Neutrophil (primary cell): ENCODE results near the gene FAM117A.

Experiments
- H3K27ac ChIP-seq: fragments of 200-600 bp; sonication (generic); 2 replicates; pipeline ENCODE4 v1.5.1; 2016; ENCODE audit warnings: mild to moderate bottlenecking, moderate library complexity
- H3K27me3 ChIP-seq: fragments of 200-600 bp; sonication (generic); 2 replicates; pipeline ENCODE4 v1.6.0; 2016; ENCODE audit warnings: mild to moderate bottlenecking
- H3K36me3 ChIP-seq: fragments of 200-600 bp; sonication (generic); 2 replicates; pipeline ENCODE4 v1.5.1; 2017
- H3K4me1 ChIP-seq, 2 experiments: fragments of 200-600 bp in 1 of 2; sonication (generic) in 1 of 2; 1 replicate in 1 of 2; 2 replicates in 1 of 2; pipeline versions ENCODE4 v1.5.1 to v1.6.1; 2013 to 2016; ENCODE audit warnings: low read depth in 1 of 2, low read length in 1 of 2, mild to moderate bottlenecking in 1 of 2, moderate library complexity in 1 of 2; ENCODE audit not compliant: control insufficient read depth in 1 of 2, insufficient read depth in 1 of 2
- H3K4me3 ChIP-seq, 2 experiments: fragments of 200-600 bp in 1 of 2; sonication (generic) in 1 of 2; 1 replicate in 1 of 2; 2 replicates in 1 of 2; pipeline ENCODE4 v1.5.1; 2013 to 2016; ENCODE audit warnings: low read depth in 1 of 2, low read length in 1 of 2, mild to moderate bottlenecking in 1 of 2, moderate library complexity in 1 of 2
- H3K9me3 ChIP-seq: fragments of 200-600 bp; sonication (generic); 2 replicates; pipeline ENCODE4 v1.5.1; 2016
- TF ChIP-seq, protein P1 (sequence below): fragments of 200-600 bp; sonication (generic); IDR thresholded peaks from 2 replicates; pipeline ENCODE4 v1.5.1; 2016; ENCODE audit warnings: antibody characterized with exemption

The FAM117A gene

DNA sequence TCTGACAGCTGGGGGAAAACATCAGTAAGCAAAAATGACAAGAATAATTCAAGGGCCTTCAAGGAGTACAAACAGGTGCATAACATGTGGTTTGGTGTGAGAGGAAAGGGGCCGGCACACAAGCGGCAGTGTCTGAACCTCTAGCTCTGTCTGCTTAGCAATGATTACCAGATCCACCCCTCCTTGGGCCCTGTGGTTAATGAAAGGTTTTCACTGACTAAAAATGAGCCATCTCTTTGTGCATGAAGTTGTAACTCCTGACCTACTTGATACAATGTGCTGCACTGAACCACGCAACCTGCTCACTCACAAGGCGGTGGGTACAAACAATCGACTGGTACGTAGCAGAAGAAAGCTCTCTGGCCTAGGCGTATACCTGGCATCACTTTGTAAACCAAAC, 15.1 kb downstream of the FAM117A start:
- peaks cover 24 to 34% of the 10 kb centered on the region in 2 experiments for H3K4me1 ChIP-seq
- no peaks in the 10 kb centered on the region for H3K27me3 ChIP-seq

DNA sequence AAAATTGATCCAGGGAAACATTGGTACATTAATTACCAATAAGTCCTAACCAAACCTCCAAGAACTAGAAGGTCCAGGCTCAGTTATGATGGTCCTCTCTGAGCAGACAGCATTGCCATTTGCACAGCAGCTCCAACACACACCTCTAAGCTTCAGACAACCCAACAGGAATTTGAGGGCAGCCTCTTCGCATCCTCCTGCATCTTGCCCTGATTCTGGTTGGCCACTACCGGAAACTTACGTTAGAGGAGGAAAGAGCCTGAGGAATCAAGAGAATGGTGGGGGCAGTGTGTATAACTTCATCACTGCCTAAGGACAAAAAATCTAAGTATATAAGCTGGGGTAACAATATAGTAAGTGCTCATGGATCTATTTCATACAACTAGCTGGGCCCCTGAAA, 15.7 kb downstream of the FAM117A start:
- H3K4me1 ChIP-seq = peaks cover 25 to 36% of the 10 kb centered on the region in 2 experiments
- TF ChIP-seq, protein P1, sequence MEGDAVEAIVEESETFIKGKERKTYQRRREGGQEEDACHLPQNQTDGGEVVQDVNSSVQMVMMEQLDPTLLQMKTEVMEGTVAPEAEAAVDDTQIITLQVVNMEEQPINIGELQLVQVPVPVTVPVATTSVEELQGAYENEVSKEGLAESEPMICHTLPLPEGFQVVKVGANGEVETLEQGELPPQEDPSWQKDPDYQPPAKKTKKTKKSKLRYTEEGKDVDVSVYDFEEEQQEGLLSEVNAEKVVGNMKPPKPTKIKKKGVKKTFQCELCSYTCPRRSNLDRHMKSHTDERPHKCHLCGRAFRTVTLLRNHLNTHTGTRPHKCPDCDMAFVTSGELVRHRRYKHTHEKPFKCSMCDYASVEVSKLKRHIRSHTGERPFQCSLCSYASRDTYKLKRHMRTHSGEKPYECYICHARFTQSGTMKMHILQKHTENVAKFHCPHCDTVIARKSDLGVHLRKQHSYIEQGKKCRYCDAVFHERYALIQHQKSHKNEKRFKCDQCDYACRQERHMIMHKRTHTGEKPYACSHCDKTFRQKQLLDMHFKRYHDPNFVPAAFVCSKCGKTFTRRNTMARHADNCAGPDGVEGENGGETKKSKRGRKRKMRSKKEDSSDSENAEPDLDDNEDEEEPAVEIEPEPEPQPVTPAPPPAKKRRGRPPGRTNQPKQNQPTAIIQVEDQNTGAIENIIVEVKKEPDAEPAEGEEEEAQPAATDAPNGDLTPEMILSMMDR = no peak
- peak overlapping the region; percentile 43 for H3K27ac ChIP-seq
- no peak overlapping the region for H3K4me3 ChIP-seq
- H3K9me3 ChIP-seq = no peaks in the 10 kb centered on the region
- H3K27me3 ChIP-seq = no peaks in the 10 kb centered on the region
- no peaks in the 10 kb centered on the region for H3K36me3 ChIP-seq

More for the DNA sequence above, 15.1 kb downstream of the FAM117A start:
- no peaks in the 10 kb centered on the region for H3K36me3 ChIP-seq
- H3K27ac ChIP-seq = peak overlapping the region; percentile 43
- TF ChIP-seq, protein P1 = no peak
- H3K9me3 ChIP-seq = no peaks in the 10 kb centered on the region
- H3K4me3 ChIP-seq = no peak overlapping the region

DNA sequence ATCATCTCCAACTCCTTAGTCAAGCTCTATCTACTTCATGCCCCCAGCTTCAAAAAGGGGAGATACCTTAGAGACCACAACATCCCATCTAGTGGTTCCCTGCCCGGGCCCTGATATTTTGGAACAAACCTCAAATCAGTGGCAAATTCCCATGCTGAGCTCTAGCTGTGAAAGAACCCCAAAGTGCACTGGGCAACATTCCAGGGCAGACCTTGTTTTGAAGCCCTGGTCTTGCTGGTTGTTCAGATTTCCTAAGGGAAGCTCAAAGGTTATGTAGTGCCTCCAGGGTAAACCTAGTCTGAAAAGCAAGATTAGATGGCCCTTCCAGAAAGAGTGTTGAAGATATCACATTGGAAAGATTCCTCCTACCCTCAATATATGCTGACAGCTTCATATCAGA, 16.3 kb downstream of the FAM117A start:
- peak overlapping the region; percentile 43 for H3K27ac ChIP-seq
- H3K4me3 ChIP-seq = no peak overlapping the region
- no peaks in the 10 kb centered on the region for H3K9me3 ChIP-seq
- H3K4me1 ChIP-seq = peaks cover 31 to 42% of the 10 kb centered on the region in 2 experiments
- TF ChIP-seq, protein P1 = no peak
- no peaks in the 10 kb centered on the region for H3K36me3 ChIP-seq
- H3K27me3 ChIP-seq = no peaks in the 10 kb centered on the region

GRCh38 chr17:49746791-49747490, 17.0 kb downstream of the FAM117A start:
- H3K9me3 ChIP-seq = no peaks in the 10 kb centered on the region
- H3K4me3 ChIP-seq = no peak overlapping the region
- no peaks in the 10 kb centered on the region for H3K27me3 ChIP-seq
- H3K27ac ChIP-seq = peak overlapping the region; percentile 43
- H3K36me3 ChIP-seq = no peaks in the 10 kb centered on the region
- H3K4me1 ChIP-seq = peaks cover 38 to 49% of the 10 kb centered on the region in 2 experiments
- TF ChIP-seq, protein P1 = no peak

DNA sequence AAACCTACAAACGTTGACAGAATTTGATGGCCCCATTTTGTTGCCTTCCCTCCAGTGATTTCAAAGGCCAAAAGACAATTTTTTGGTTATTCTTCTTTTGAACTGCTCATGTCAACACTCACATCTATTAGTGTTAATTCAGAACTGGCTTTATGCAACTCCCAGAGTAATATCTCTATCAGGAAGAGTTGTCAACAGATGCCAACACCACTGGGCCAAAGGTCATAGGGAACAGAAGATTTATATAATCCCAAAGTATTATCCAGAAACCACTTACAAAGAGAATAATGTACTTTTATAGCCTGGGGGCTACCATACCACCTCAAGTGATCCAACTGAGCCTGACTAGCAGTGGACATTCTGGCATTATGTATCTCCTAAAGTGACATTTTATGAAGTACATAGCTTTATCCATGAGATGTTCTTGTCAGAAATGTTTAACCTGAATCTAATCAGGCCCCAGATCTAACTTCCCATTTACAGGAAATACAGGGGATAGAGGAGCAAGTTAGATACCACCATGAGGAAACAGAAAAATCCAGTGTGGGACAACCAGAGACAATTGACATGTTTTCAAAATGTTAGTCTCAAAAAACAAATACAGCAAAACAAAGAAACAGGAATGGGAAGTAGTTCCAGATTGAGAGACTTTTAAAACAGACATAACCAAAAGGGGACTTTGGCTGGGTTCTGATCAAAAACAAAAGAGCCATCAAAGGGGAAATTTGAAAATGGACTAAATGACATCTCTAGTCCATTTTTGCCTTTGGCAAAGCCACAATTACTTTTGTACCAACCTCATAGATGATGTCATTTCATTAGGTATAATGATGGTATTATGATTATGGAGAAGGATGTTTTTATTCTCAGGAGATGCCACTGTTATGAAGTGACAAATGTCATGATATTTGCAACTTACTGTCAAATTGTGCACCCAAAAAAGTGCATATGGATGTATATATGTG, 18.5 kb downstream of the FAM117A start:
- Histone ChIP-seq H3K4me1 (peaks cover 53 to 64% of the 10 kb centered on the region in 2 experiments), H3K27ac (peak overlapping the region; percentile 43), H3K27me3 (no peaks in the 10 kb centered on the region), H3K4me3 (no peak overlapping the region), H3K9me3 (no peaks in the 10 kb centered on the region), H3K36me3 (no peaks in the 10 kb centered on the region)
- TF ChIP-seq, protein P1 = no peak
